ENCODE data around the gene DNTT. TPM values are rescaled to one million over a fixed set of nuclear protein-coding genes. Genes with fewer than 3 reads are reported as not detected.

The DNTT gene
- total and polyA plus RNA-seq, 3 donors from 2014 or later: 0.31 to 0.94 TPM; not detected in 1

GRCh38 chr10:96275685-96276418, 28.4 kb upstream of the DNTT start:
- Histone ChIP-seq H3K4me3 (no peak overlapping the region), H3K9me3 (no peaks in the 10 kb centered on the region), H3K27me3 (no peaks in the 10 kb centered on the region), H3K4me1 (no peaks in the 10 kb centered on the region), H3K27ac (no peak overlapping the region), H3K36me3 (ENCODE audit: low read depth, missing control alignments) (no peaks in the 10 kb centered on the region)
- intact Hi-C loops (cut with DNase I; ENCODE audit: low total_unique reads): no loop called here
- no peak for TF ChIP-seq CTCF (IDR thresholded peaks at IDR 0.05)
- TF ChIP-seq POLR2A (IDR thresholded peaks at IDR 0.05): no peak
- DNase-seq: peak; percentile 25
- 77 to 87% methylated on average over 2 of the region's 2 CpGs for WGBS, 2 donors

GRCh38 chr10:96276426-96276825, 27.8 kb upstream of the DNTT start:
- WGBS, 2 donors: 92% methylated on average over 6 of the region's 6 CpGs
- no peaks in the 10 kb centered on the region for H3K9me3 ChIP-seq
- no peak for DNase-seq
- no peaks in the 10 kb centered on the region for H3K27me3 ChIP-seq
- no peak overlapping the region for H3K4me3 ChIP-seq
- intact Hi-C loops (cut with DNase I; ENCODE audit: low total_unique reads): no loop called here
- H3K36me3 ChIP-seq (ENCODE audit: low read depth, missing control alignments): no peaks in the 10 kb centered on the region
- TF ChIP-seq CTCF (IDR thresholded peaks at IDR 0.05): no peak
- TF ChIP-seq POLR2A (IDR thresholded peaks at IDR 0.05): no peak
- H3K27ac ChIP-seq: no peak overlapping the region
- no peaks in the 10 kb centered on the region for H3K4me1 ChIP-seq

- WGBS, 2 donors: 80 to 81% methylated on average over 1 of the region's 1 CpG
- Histone ChIP-seq H3K4me1 (no peaks in the 10 kb centered on the region), H3K9me3 (no peaks in the 10 kb centered on the region), H3K36me3 (ENCODE audit: low read depth, missing control alignments) (no peaks in the 10 kb centered on the region), H3K27me3 (no peaks in the 10 kb centered on the region), H3K27ac (no peak overlapping the region), H3K4me3 (no peak overlapping the region)
- DNase-seq: no peak
- TF ChIP-seq CTCF (IDR thresholded peaks at IDR 0.05): no peak
- no peak for TF ChIP-seq POLR2A (IDR thresholded peaks at IDR 0.05)
- intact Hi-C loops (cut with DNase I; ENCODE audit: low total_unique reads): no loop called here
These were observed 27.4 kb upstream of the DNTT start for GRCh38 chr10:96276831-96277230.

- Histone ChIP-seq H3K36me3 (ENCODE audit: low read depth, missing control alignments) (no peaks in the 10 kb centered on the region), H3K9me3 (no peaks in the 10 kb centered on the region), H3K27me3 (no peaks in the 10 kb centered on the region), H3K27ac (no peak overlapping the region), H3K4me1 (no peaks in the 10 kb centered on the region), H3K4me3 (no peak overlapping the region)
- no peak for DNase-seq
- 91 to 95% methylated on average over 3 of the region's 3 CpGs for WGBS, 2 donors
- intact Hi-C loops (cut with DNase I; ENCODE audit: low total_unique reads): no loop called here
- no peak for TF ChIP-seq CTCF (IDR thresholded peaks at IDR 0.05)
- TF ChIP-seq POLR2A (IDR thresholded peaks at IDR 0.05): no peak
These were observed 25.0 kb upstream of the DNTT start for GRCh38 chr10:96279191-96279641.

- no peaks in the 10 kb centered on the region for H3K27me3 ChIP-seq
- no peaks in the 10 kb centered on the region for H3K4me1 ChIP-seq
- H3K4me3 ChIP-seq: no peak overlapping the region
- no peak for DNase-seq
- intact Hi-C loops (cut with DNase I; ENCODE audit: low total_unique reads): no loop called here
- 82 to 92% methylated on average over 2 of the region's 2 CpGs for WGBS, 2 donors
- no peaks in the 10 kb centered on the region for H3K36me3 ChIP-seq (ENCODE audit: low read depth, missing control alignments)
- TF ChIP-seq POLR2A (IDR thresholded peaks at IDR 0.05) (no peak), CTCF (IDR thresholded peaks at IDR 0.05) (no peak)
- no peaks in the 10 kb centered on the region for H3K9me3 ChIP-seq
- no peak overlapping the region for H3K27ac ChIP-seq
These were observed 23.4 kb upstream of the DNTT start for GRCh38 chr10:96280859-96281258.

Data from testis (tissue), 3 donors.